Ectodermal cell (in vitro differentiated cells): Measurements from ENCODE around the gene SUN2.

Source experiments
- H3K27ac ChIP-seq: 2 replicates; pipeline ENCODE4 v1.7.0; 2013; ENCODE audit warnings: mild to moderate bottlenecking, low read depth, low read length; ENCODE audit not compliant: insufficient read depth, poor library complexity, severe bottlenecking
- H3K27me3 ChIP-seq: 2 replicates; pipeline ENCODE4 v1.7.0; 2013; ENCODE audit warnings: mild to moderate bottlenecking, low read length; ENCODE audit not compliant: insufficient read depth, control insufficient read depth, poor library complexity, severe bottlenecking
- H3K36me3 ChIP-seq: one replicate; pipeline ENCODE4 v1.7.0; 2013; ENCODE audit warnings: low read length; ENCODE audit not compliant: control insufficient read depth, insufficient read depth
- H3K4me1 ChIP-seq: one replicate; pipeline ENCODE4 v1.7.0; 2013; ENCODE audit warnings: low read length; ENCODE audit not compliant: control insufficient read depth, insufficient read depth
- H3K4me3 ChIP-seq: 2 replicates; pipeline ENCODE4 v1.7.0; 2013; ENCODE audit warnings: low read depth, low read length, control low read depth; ENCODE audit not compliant: insufficient read depth
- H3K9me3 ChIP-seq: 2 replicates; pipeline ENCODE4 v1.7.0; 2013; ENCODE audit warnings: mild to moderate bottlenecking, low read length, moderate library complexity; ENCODE audit not compliant: control insufficient read depth
- WGBS, 2 experiments: methylation state at CpG; one replicate each; pipeline ENCODE4 v1.1.7; 2013; ENCODE audit warnings: missing lambda C conversion rate in 2 of 2; 5-methylcytosine and 5-hydroxymethylcytosine counted together

The SUN2 gene

GRCh38 chr22:38777087-38777671 lies 21.4 kb upstream of the SUN2 start:
- no peaks in the 10 kb centered on the region for H3K36me3 ChIP-seq
- 95 to 97% methylated on average over 27 of the region's 27 CpGs for WGBS, 2 experiments
- no peak overlapping the region for H3K4me3 ChIP-seq
- no peaks in the 10 kb centered on the region for H3K9me3 ChIP-seq
- peaks cover 6% of the 10 kb centered on the region for H3K4me1 ChIP-seq
- no peaks in the 10 kb centered on the region for H3K27me3 ChIP-seq
- no peak overlapping the region for H3K27ac ChIP-seq

GRCh38 chr22:38776086-38776485 lies 20.3 kb upstream of the SUN2 start:
- WGBS, 2 experiments = 76 to 77% methylated on average over 6 of the region's 6 CpGs
- Histone ChIP-seq H3K4me1 (peaks cover 6% of the 10 kb centered on the region), H3K9me3 (no peaks in the 10 kb centered on the region), H3K27me3 (no peaks in the 10 kb centered on the region), H3K27ac (no peak overlapping the region), H3K36me3 (no peaks in the 10 kb centered on the region), H3K4me3 (no peak overlapping the region)

GRCh38 chr22:38775656-38776055 lies 19.9 kb upstream of the SUN2 start:
- Histone ChIP-seq H3K36me3 (no peaks in the 10 kb centered on the region), H3K4me3 (no peak overlapping the region), H3K9me3 (no peaks in the 10 kb centered on the region), H3K4me1 (peaks cover 6% of the 10 kb centered on the region), H3K27ac (no peak overlapping the region), H3K27me3 (no peaks in the 10 kb centered on the region)
- WGBS, 2 experiments = 88 to 90% methylated on average over 13 of the region's 13 CpGs

GRCh38 chr22:38774496-38775166 lies 18.8 kb upstream of the SUN2 start:
- H3K27ac ChIP-seq = no peak overlapping the region
- H3K4me1 ChIP-seq = peaks cover 6% of the 10 kb centered on the region
- no peak overlapping the region for H3K4me3 ChIP-seq
- no peaks in the 10 kb centered on the region for H3K36me3 ChIP-seq
- 92 to 94% methylated on average over 11 of the region's 11 CpGs for WGBS, 2 experiments
- H3K27me3 ChIP-seq = no peaks in the 10 kb centered on the region
- no peaks in the 10 kb centered on the region for H3K9me3 ChIP-seq

GRCh38 chr22:38773363-38773946 lies 17.7 kb upstream of the SUN2 start:
- no peaks in the 10 kb centered on the region for H3K9me3 ChIP-seq
- no peak overlapping the region for H3K27ac ChIP-seq
- H3K4me3 ChIP-seq = no peak overlapping the region
- no peaks in the 10 kb centered on the region for H3K27me3 ChIP-seq
- WGBS, 2 experiments = 92 to 93% methylated on average over 4 of the region's 4 CpGs
- no peaks in the 10 kb centered on the region for H3K36me3 ChIP-seq
- H3K4me1 ChIP-seq = peaks cover 6% of the 10 kb centered on the region

DNA sequence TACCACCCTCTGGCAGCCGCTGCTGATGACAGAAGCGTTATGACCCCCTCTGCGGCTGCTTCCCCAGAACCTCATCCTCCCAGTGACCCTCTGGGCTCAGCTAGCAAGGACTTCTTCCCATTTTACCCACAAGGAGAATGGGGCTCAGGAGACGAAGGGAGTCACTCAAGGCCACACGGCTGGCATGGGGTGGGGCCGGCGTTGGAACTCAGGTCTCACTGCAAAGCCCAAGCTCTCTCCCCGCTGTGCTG lies 16.8 kb upstream of the SUN2 start:
- 90 to 92% methylated on average over 8 of the region's 8 CpGs for WGBS, 2 experiments
- no peak overlapping the region for H3K27ac ChIP-seq
- H3K4me3 ChIP-seq = no peak overlapping the region
- no peaks in the 10 kb centered on the region for H3K9me3 ChIP-seq
- H3K36me3 ChIP-seq = no peaks in the 10 kb centered on the region
- H3K27me3 ChIP-seq = no peaks in the 10 kb centered on the region
- H3K4me1 ChIP-seq = peaks cover 6% of the 10 kb centered on the region

DNA sequence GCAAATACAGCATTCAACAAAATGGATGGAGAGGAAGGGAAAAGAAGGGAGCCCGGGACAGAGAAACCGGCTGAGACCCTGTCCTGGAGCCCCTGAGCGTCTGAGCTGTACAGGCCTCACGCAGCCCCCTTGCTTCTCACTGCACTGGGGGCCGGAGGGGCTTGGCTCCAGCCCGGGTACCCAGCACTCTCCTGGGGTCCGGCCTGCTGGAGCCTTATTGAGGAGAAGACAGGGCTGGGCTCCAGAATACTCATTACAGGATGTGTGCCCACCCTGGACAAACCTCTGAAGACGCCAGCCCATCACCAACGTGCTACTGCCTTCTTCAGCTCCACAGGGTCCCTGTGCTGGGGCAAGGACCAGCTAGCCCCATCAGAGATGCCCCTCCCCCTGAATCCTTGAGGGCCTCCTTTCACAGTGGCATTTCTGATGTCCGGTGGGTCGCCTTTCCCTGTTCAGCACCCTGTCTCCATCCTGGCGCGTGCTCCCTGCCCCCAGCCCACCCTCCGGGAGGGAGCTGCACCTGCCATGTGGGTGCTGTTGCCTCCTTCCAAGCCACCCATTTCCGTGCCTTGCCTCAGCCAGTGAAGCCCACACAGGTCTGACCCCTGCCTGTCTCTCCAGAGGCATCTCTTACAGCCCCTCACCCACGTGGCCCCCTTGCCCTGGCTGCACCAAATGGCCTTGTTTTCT lies 14.6 kb upstream of the SUN2 start:
- H3K4me3 ChIP-seq = no peak overlapping the region
- 89 to 91% methylated on average over 16 of the region's 16 CpGs for WGBS, 2 experiments

DNA sequence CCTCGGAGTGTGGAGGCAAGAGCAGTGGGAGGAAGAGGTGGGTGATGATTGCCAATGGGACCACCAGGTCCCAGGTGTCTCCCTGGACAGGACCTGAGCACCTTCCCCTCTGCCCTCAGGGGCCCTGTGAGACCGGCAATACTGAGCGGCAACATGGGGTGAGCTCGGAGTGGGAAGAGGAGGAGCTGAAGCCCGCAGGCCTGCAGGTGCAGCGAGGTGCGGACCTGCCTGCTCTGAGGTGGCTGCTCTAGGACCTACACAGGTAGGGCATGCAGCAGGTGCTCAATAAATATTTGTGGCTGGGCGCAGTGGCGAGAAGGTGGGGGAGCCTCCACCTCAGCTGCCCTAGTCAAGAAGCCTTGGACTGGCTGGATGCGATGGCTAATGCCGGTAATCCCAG lies 12.2 kb upstream of the SUN2 start:
- Histone ChIP-seq H3K36me3 (no peaks in the 10 kb centered on the region), H3K27ac (no peak overlapping the region), H3K27me3 (no peaks in the 10 kb centered on the region), H3K9me3 (no peaks in the 10 kb centered on the region), H3K4me1 (no peaks in the 10 kb centered on the region), H3K4me3 (no peak overlapping the region)
- 92 to 94% methylated on average over 11 of the region's 11 CpGs for WGBS, 2 experiments

More for the DNA sequence above, 14.6 kb upstream of the SUN2 start:
- Histone ChIP-seq H3K4me1 (peaks cover 1% of the 10 kb centered on the region), H3K27me3 (no peaks in the 10 kb centered on the region), H3K9me3 (no peaks in the 10 kb centered on the region), H3K36me3 (no peaks in the 10 kb centered on the region), H3K27ac (no peak overlapping the region)

- 91 to 94% methylated on average over 9 of the region's 9 CpGs for WGBS, 2 experiments
- Histone ChIP-seq H3K4me3 (no peak overlapping the region), H3K27ac (no peak overlapping the region), H3K36me3 (no peaks in the 10 kb centered on the region), H3K9me3 (no peaks in the 10 kb centered on the region), H3K4me1 (no peaks in the 10 kb centered on the region), H3K27me3 (no peaks in the 10 kb centered on the region)
These were observed 11.5 kb upstream of the SUN2 start for GRCh38 chr22:38767313-38767712.

GRCh38 chr22:38766076-38766777 lies 10.4 kb upstream of the SUN2 start:
- WGBS, 2 experiments = 58 to 61% methylated on average over 14 of the region's 14 CpGs
- no peaks in the 10 kb centered on the region for H3K4me1 ChIP-seq
- H3K36me3 ChIP-seq = no peaks in the 10 kb centered on the region
- H3K4me3 ChIP-seq = no peak overlapping the region
- no peaks in the 10 kb centered on the region for H3K27me3 ChIP-seq
- H3K9me3 ChIP-seq = no peaks in the 10 kb centered on the region
- no peak overlapping the region for H3K27ac ChIP-seq
